Large intestine (tissue), 3 donors: ENCODE measurements around the gene STK33. TPM values are rescaled to one million over a fixed set of nuclear protein-coding genes. Genes with fewer than 3 reads are reported as not detected.
A peak's percentile ranks its signal among the peaks of the same experiment; 100 is the strongest.

Source experiments
- DNase-seq, 2 donors: peaks; one replicate each; pipeline versions ENCODE4 v3.0.0 to v3.0.0-alpha.2; 2013
- H3K27ac ChIP-seq: one replicate; pipeline ENCODE4 v1.5.1; 2013; ENCODE audit warnings: low read length
- H3K27me3 ChIP-seq: 2 replicates; pipeline ENCODE4 v1.6.1; 2013; ENCODE audit warnings: low read length; ENCODE audit not compliant: control insufficient read depth, insufficient read depth
- H3K36me3 ChIP-seq: 2 replicates; pipeline ENCODE4 v1.6.1; 2013; ENCODE audit warnings: low read length; ENCODE audit not compliant: control insufficient read depth, insufficient read depth
- H3K4me1 ChIP-seq: one replicate; pipeline ENCODE4 v1.6.1; 2013; ENCODE audit warnings: low read length; ENCODE audit not compliant: control insufficient read depth, insufficient read depth
- H3K4me3 ChIP-seq: one replicate; pipeline ENCODE4 v1.5.1; 2013; ENCODE audit warnings: low read length
- H3K9me3 ChIP-seq: one replicate; pipeline ENCODE4 v1.6.1; 2013; ENCODE audit warnings: mild to moderate bottlenecking, low read depth, low read length, moderate library complexity; ENCODE audit not compliant: control insufficient read depth
- WGBS: methylation state at CpG from one replicate; pipeline ENCODE4 v1.1.5; 2013; ENCODE audit warnings: low lambda C conversion rate; ENCODE audit not compliant: insufficient coverage; 5-methylcytosine and 5-hydroxymethylcytosine counted together
- polyA plus RNA-seq: library from polyadenylated mRNA; unstranded; fragments of 120-200 nt; gene quantifications from one replicate; pipeline ENCODE4 v1.2.1, GENCODE V29; 2013

STK33 gene
- polyA plus RNA-seq, 1 donor, result 9.4 TPM

- H3K36me3 ChIP-seq, result no peaks in the 10 kb centered on the region
- WGBS, result 100% methylated on average over 2 of the region's 9 CpGs
- H3K27ac ChIP-seq, result no peak overlapping the region
Measured at GRCh38 chr11:8604078-8604723, 10.2 kb upstream of the STK33 start.

GRCh38 chr11:8603696-8604077 lies 9.7 kb upstream of the STK33 start:
- Histone ChIP-seq H3K36me3 (no peaks in the 10 kb centered on the region), H3K4me1 (no peaks in the 10 kb centered on the region), H3K27me3 (no peaks in the 10 kb centered on the region), H3K27ac (no peak overlapping the region), H3K9me3 (no peaks in the 10 kb centered on the region), H3K4me3 (no peak overlapping the region)
- no peak for DNase-seq
- WGBS, result 100% methylated on average over 1 of the region's 2 CpGs

More at GRCh38 chr11:8604078-8604723, 10.2 kb upstream of the STK33 start:
- Histone ChIP-seq H3K4me3 (no peak overlapping the region), H3K4me1 (no peaks in the 10 kb centered on the region), H3K9me3 (no peaks in the 10 kb centered on the region), H3K27me3 (no peaks in the 10 kb centered on the region)
- DNase-seq, result peak; percentile 28 to 58

- Histone ChIP-seq H3K27me3 (no peaks in the 10 kb centered on the region), H3K36me3 (no peaks in the 10 kb centered on the region), H3K27ac (no peak overlapping the region), H3K9me3 (no peaks in the 10 kb centered on the region), H3K4me3 (no peak overlapping the region), H3K4me1 (no peaks in the 10 kb centered on the region)
- WGBS, result 57% methylated on average over 2 of the region's 9 CpGs
- DNase-seq, result no peak
Measured at GRCh38 chr11:8601376-8602133, 7.5 kb upstream of the STK33 start.

DNA sequence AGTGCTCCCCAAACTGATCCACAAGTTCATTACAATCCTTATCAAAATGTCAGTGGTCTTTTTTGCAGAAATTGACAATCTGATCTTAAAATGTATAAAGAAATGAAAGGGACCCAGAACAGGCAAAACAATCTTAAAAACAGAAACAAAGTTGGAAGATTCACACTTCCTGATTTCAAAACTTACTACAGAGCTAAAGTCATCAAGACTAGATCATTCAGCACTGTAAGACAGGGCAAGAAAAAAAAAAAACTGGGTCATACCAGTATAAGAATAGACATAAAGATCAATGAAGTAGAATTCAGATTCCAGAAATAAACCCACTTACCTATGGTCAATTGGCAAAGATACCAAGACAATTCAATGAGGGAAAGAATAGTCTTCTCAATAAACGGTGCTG lies 4.5 kb upstream of the STK33 start:
- WGBS, result no CpG with 5 or more reads among the region's 1 CpG
- Histone ChIP-seq H3K27ac (no peak overlapping the region), H3K4me1 (peaks cover 5% of the 10 kb centered on the region), H3K27me3 (peaks cover 6% of the 10 kb centered on the region), H3K4me3 (no peak overlapping the region), H3K36me3 (no peaks in the 10 kb centered on the region), H3K9me3 (no peaks in the 10 kb centered on the region)
- DNase-seq, result no peak

DNA sequence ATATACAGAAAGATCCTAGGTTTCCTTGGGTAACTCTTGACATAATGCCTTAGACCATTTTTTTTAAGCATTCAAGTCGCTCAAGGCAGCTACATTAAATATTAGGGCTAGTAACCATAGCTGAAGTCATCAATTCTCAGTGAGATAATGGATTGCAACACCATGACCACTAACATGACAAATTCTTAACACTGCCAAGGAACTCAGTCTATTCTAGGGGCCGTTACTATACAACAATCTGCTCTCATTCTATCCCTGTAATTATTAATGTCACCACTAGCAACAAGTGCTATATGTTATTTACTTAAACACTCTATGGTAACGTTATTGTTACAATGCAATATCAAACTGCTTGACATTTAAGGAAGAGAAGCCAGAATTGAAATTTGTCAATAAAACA lies 3.2 kb upstream of the STK33 start:
- H3K36me3 ChIP-seq, result no peaks in the 10 kb centered on the region
- H3K9me3 ChIP-seq, result no peaks in the 10 kb centered on the region
- H3K4me3 ChIP-seq, result no peak overlapping the region
- H3K27me3 ChIP-seq, result peaks cover 6% of the 10 kb centered on the region
- WGBS, result 20% methylated on average over 1 of the region's 3 CpGs
- peaks cover 6% of the 10 kb centered on the region for H3K4me1 ChIP-seq
- peak in 1 of 2 donors; percentile 12 for DNase-seq
- no peak overlapping the region for H3K27ac ChIP-seq

DNA sequence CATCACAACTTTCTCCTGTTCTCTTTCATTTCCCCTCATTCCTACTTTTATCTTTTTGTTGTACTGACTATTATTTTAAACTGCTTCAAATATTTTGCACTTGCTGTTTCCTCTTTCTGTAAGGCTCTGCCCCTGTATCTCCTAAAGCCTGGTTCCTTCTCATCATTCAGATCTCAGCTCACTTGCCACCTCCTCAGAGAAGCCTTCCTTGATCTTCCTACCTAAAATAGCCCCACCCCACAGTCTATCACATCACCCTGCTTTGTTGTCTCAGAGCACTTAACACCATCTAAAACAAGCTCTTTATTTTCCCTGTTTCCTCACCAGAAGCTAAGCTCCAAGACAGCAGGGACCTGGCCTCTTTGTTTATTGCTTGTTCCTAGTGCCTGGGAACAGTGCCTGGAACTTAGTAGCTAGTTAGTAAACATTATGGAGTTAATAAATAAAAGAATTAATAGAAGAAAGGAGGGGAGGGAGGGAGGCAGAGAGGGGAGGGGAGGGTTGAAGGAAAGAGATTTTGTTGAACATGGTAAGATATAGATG lies 2.5 kb upstream of the STK33 start:
- H3K27ac ChIP-seq, result no peak overlapping the region
- peaks cover 6% of the 10 kb centered on the region for H3K4me1 ChIP-seq
- H3K27me3 ChIP-seq, result peaks cover 6% of the 10 kb centered on the region

GRCh38 chr11:8593455-8593854 lies 573 bp downstream of the STK33 start:
- peak overlapping the region; percentile 57 for H3K4me3 ChIP-seq
- H3K9me3 ChIP-seq, result no peaks in the 10 kb centered on the region
- H3K27ac ChIP-seq, result no peak overlapping the region
- peak in 1 of 2 donors; percentile 10 for DNase-seq
- H3K4me1 ChIP-seq, result peaks cover 6% of the 10 kb centered on the region
- peaks cover 6% of the 10 kb centered on the region for H3K27me3 ChIP-seq
- no CpG with 5 or more reads among the region's 7 CpGs for WGBS
- H3K36me3 ChIP-seq, result no peaks in the 10 kb centered on the region

More for the DNA sequence above, 2.5 kb upstream of the STK33 start:
- Histone ChIP-seq H3K36me3 (no peaks in the 10 kb centered on the region), H3K9me3 (no peaks in the 10 kb centered on the region), H3K4me3 (no peak overlapping the region)
- DNase-seq, result no peak

DNA sequence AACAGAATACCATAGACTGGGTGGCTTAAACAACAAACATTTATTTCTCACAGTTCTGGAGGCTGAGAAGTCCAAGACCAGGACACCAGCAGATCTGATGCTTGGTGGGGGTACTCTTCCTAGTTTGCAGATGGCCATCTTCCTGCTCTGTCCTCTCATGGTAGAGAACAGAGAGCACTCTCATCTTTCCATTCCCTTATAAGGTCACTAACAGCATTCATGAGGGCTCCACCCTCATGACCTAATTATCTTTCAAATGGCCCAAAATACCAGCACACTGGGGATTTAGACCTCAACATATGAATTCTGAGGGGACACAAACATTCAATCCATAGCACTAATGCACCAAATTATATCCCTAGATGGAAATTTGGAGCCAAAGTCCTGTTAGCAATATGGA lies 6.1 kb downstream of the STK33 start:
- H3K4me1 ChIP-seq, result peaks cover 7% of the 10 kb centered on the region
- H3K9me3 ChIP-seq, result no peaks in the 10 kb centered on the region
- no peaks in the 10 kb centered on the region for H3K27me3 ChIP-seq
- no peak overlapping the region for H3K4me3 ChIP-seq
- no peak for DNase-seq
- no peak overlapping the region for H3K27ac ChIP-seq
- no peaks in the 10 kb centered on the region for H3K36me3 ChIP-seq

- H3K36me3 ChIP-seq, result no peaks in the 10 kb centered on the region
- H3K9me3 ChIP-seq, result no peaks in the 10 kb centered on the region
- H3K4me1 ChIP-seq, result peaks cover 7% of the 10 kb centered on the region
- no peak overlapping the region for H3K27ac ChIP-seq
- DNase-seq, result no peak
- H3K4me3 ChIP-seq, result no peak overlapping the region
- 86% methylated on average over 1 of the region's 2 CpGs for WGBS
- H3K27me3 ChIP-seq, result no peaks in the 10 kb centered on the region
Measured at GRCh38 chr11:8586805-8587204, 7.2 kb downstream of the STK33 start.

- peaks cover 7% of the 10 kb centered on the region for H3K4me1 ChIP-seq
Measured at GRCh38 chr11:8586184-8586583, 7.8 kb downstream of the STK33 start.

More at GRCh38 chr11:8586184-8586583, 7.8 kb downstream of the STK33 start:
- Histone ChIP-seq H3K27ac (no peak overlapping the region), H3K36me3 (no peaks in the 10 kb centered on the region), H3K27me3 (no peaks in the 10 kb centered on the region), H3K9me3 (no peaks in the 10 kb centered on the region), H3K4me3 (no peak overlapping the region)
- no peak for DNase-seq
- WGBS, result no CpG with 5 or more reads among the region's 1 CpG
